ENCODE results near the gene RNU7-1. TPM values are rescaled to one million over a fixed set of nuclear protein-coding genes. Genes with fewer than 3 reads are reported as not detected.

The RNU7-1 gene
- total RNA-seq, 1 experiment from 2014 or later = not detected

DNA sequence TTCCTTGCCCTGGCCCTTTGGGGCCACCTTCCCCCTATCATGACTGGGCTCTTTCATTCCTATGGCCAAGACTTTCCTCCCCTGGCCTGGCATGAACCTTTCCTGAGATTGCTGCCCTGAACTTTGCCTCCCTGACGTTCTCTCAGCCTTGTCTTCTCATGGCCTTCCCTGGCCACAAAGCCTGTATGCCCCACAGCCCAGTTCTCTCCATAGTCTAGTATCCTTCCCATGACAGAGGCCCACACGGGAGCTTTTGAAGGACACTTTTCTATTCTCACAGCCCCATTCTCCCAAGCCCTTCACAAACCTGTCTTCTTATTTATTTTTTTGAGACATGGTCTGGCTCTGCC, 4.5 kb upstream of the RNU7-1 start:
- ChIA-PET CTCF (interaction anchor here (1.1 to 6.9 kb wide), 5 partner anchors 13 to 79 kb away, joined by 3 to 93 read pairs (median 31); partner anchors contain the start of genes ATN1, LPCAT3 and SPSB2), POLR2A (interaction anchor here (0.7 to 4.3 kb wide), 4 partner anchors 13 to 77 kb away, joined by 3 to 44 read pairs (median 4); partner anchors contain the start of gene SPSB2)
- peaks cover 34% of the 10 kb centered on the region for H3K4me1 Mint-ChIP-seq
- peak overlapping the region; percentile 97 for H3K27ac Mint-ChIP-seq
- H3K9me3 Mint-ChIP-seq = no peaks in the 10 kb centered on the region
- DNase-seq (ENCODE audit: low spot score) = no peak
- H3K27me3 Mint-ChIP-seq (ENCODE audit: low read depth) = no peaks in the 10 kb centered on the region
- no peak for ATAC-seq
- peak overlapping the region; percentile 69 for H3K4me3 Mint-ChIP-seq
- H3K36me3 Mint-ChIP-seq = peaks cover 30% of the 10 kb centered on the region
- TF ChIP-seq ZNF416 (CRISPR knock-in tag; IDR thresholded peaks at IDR 0.05) (0 out of 2 replicates have a peak, but pooled peaks have one; percentile 8), FOXP1 (CRISPR knock-in tag; IDR thresholded peaks at IDR 0.05; ENCODE audit: borderline replicate concordance) (0 out of 2 replicates have a peak, but pooled peaks have one; percentile 15)
- TF ChIP-seq, protein P1, sequence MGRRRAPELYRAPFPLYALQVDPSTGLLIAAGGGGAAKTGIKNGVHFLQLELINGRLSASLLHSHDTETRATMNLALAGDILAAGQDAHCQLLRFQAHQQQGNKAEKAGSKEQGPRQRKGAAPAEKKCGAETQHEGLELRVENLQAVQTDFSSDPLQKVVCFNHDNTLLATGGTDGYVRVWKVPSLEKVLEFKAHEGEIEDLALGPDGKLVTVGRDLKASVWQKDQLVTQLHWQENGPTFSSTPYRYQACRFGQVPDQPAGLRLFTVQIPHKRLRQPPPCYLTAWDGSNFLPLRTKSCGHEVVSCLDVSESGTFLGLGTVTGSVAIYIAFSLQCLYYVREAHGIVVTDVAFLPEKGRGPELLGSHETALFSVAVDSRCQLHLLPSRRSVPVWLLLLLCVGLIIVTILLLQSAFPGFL (CRISPR knock-in tag; IDR thresholded peaks at IDR 0.05; ENCODE audit: borderline replicate concordance) = no peak

DNA sequence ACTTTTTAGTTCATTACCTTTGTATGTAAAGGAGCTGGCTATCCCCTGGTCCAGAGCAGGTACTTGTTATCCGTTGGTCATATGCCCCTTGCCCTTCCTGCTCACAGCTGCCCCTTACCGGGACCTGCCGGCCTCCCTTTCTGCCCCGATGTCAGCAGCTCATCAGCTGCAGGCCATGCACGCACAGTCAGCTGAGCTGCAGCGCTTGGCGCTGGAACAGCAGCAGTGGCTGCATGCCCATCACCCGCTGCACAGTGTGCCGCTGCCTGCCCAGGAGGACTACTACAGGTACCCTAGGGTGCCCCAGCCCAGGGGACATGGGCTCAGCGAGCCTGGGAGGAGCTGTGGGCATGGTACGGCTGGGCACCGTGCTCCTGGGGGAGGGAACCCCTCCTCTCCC, 2.3 kb upstream of the RNU7-1 start:
- no peaks in the 10 kb centered on the region for H3K9me3 Mint-ChIP-seq
- TF ChIP-seq TP53 (CRISPR knock-in tag; IDR thresholded peaks at IDR 0.05) = no peak
- TF ChIP-seq, protein P2, sequence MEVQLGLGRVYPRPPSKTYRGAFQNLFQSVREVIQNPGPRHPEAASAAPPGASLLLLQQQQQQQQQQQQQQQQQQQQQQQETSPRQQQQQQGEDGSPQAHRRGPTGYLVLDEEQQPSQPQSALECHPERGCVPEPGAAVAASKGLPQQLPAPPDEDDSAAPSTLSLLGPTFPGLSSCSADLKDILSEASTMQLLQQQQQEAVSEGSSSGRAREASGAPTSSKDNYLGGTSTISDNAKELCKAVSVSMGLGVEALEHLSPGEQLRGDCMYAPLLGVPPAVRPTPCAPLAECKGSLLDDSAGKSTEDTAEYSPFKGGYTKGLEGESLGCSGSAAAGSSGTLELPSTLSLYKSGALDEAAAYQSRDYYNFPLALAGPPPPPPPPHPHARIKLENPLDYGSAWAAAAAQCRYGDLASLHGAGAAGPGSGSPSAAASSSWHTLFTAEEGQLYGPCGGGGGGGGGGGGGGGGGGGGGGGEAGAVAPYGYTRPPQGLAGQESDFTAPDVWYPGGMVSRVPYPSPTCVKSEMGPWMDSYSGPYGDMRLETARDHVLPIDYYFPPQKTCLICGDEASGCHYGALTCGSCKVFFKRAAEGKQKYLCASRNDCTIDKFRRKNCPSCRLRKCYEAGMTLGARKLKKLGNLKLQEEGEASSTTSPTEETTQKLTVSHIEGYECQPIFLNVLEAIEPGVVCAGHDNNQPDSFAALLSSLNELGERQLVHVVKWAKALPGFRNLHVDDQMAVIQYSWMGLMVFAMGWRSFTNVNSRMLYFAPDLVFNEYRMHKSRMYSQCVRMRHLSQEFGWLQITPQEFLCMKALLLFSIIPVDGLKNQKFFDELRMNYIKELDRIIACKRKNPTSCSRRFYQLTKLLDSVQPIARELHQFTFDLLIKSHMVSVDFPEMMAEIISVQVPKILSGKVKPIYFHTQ (CRISPR knock-in tag; IDR thresholded peaks at IDR 0.05) = 0 out of 2 replicates have a peak, but pooled peaks have one; percentile 16
- TF ChIP-seq RORB (CRISPR knock-in tag; IDR thresholded peaks at IDR 0.05) = peak; percentile 8; the same call in 1 of the 2 replicates
- TF ChIP-seq ZNF416 (CRISPR knock-in tag; IDR thresholded peaks at IDR 0.05) = 0 out of 2 replicates have a peak, but pooled peaks have one; percentile 47
- TF ChIP-seq, protein P3, sequence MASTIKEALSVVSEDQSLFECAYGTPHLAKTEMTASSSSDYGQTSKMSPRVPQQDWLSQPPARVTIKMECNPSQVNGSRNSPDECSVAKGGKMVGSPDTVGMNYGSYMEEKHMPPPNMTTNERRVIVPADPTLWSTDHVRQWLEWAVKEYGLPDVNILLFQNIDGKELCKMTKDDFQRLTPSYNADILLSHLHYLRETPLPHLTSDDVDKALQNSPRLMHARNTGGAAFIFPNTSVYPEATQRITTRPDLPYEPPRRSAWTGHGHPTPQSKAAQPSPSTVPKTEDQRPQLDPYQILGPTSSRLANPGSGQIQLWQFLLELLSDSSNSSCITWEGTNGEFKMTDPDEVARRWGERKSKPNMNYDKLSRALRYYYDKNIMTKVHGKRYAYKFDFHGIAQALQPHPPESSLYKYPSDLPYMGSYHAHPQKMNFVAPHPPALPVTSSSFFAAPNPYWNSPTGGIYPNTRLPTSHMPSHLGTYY (CRISPR knock-in tag; IDR thresholded peaks at IDR 0.05) = 0 out of 2 replicates have a peak, but pooled peaks have one; percentile 38
- TF ChIP-seq ZNF396 (CRISPR knock-in tag; IDR thresholded peaks at IDR 0.05; ENCODE audit: borderline replicate concordance) = no peak
- peak; percentile 59; the same call in 1 of the 2 replicates for TF ChIP-seq NFATC4 (CRISPR knock-in tag; IDR thresholded peaks at IDR 0.05)
- no peak for TF ChIP-seq ATF1 (CRISPR knock-in tag; IDR thresholded peaks at IDR 0.05)
- TF ChIP-seq, protein P4, sequence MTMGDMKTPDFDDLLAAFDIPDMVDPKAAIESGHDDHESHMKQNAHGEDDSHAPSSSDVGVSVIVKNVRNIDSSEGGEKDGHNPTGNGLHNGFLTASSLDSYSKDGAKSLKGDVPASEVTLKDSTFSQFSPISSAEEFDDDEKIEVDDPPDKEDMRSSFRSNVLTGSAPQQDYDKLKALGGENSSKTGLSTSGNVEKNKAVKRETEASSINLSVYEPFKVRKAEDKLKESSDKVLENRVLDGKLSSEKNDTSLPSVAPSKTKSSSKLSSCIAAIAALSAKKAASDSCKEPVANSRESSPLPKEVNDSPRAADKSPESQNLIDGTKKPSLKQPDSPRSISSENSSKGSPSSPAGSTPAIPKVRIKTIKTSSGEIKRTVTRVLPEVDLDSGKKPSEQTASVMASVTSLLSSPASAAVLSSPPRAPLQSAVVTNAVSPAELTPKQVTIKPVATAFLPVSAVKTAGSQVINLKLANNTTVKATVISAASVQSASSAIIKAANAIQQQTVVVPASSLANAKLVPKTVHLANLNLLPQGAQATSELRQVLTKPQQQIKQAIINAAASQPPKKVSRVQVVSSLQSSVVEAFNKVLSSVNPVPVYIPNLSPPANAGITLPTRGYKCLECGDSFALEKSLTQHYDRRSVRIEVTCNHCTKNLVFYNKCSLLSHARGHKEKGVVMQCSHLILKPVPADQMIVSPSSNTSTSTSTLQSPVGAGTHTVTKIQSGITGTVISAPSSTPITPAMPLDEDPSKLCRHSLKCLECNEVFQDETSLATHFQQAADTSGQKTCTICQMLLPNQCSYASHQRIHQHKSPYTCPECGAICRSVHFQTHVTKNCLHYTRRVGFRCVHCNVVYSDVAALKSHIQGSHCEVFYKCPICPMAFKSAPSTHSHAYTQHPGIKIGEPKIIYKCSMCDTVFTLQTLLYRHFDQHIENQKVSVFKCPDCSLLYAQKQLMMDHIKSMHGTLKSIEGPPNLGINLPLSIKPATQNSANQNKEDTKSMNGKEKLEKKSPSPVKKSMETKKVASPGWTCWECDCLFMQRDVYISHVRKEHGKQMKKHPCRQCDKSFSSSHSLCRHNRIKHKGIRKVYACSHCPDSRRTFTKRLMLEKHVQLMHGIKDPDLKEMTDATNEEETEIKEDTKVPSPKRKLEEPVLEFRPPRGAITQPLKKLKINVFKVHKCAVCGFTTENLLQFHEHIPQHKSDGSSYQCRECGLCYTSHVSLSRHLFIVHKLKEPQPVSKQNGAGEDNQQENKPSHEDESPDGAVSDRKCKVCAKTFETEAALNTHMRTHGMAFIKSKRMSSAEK (CRISPR knock-in tag; IDR thresholded peaks at IDR 0.05; ENCODE audit: borderline replicate concordance) = no peak
- peaks cover 51% of the 10 kb centered on the region for H3K4me1 Mint-ChIP-seq
- ATAC-seq = no peak
- H3K27ac Mint-ChIP-seq = no peak overlapping the region
- no peaks in the 10 kb centered on the region for H3K27me3 Mint-ChIP-seq (ENCODE audit: low read depth)
- no peak for DNase-seq (ENCODE audit: low spot score)
- peaks cover 15% of the 10 kb centered on the region for H3K36me3 Mint-ChIP-seq
- ChIA-PET POLR2A (interaction anchor here (0.8 kb wide), 2 partner anchors 16 to 28 kb away, joined by 3 read pairs; no protein-coding TSS in a partner anchor), CTCF (interaction anchor here (1.1 to 5.5 kb wide), 3 partner anchors 16 to 72 kb away, joined by 4 to 53 read pairs (median 4); partner anchors contain the start of gene SPSB2)
- no peak overlapping the region for H3K4me3 Mint-ChIP-seq

Measured in WTC11 (cell line).